DND-41 (cell line): ENCODE data around the gene ERN2.

Experiments
- ATAC-seq: fragments of 200-7000 bp; cut with Tn5 transposase; 3 replicates; pipeline ENCODE4 v1.9.1; 2021; ENCODE audit warnings: low read depth; ENCODE audit not compliant: insufficient read depth
- DNase-seq: peaks from one replicate; pipeline ENCODE4 v3.0.0-alpha.2; 2020
- H2AFZ ChIP-seq: 2 replicates; pipeline ENCODE4 v1.6.0; 2012; ENCODE audit warnings: low read depth, low read length
- H3K27ac ChIP-seq: 2 replicates; pipeline ENCODE4 v1.5.1; 2012; ENCODE audit warnings: low read length, inconsistent platforms
- H3K27me3 ChIP-seq: fragments of 200-600 bp; sonication (generic); 2 replicates; pipeline ENCODE4 v1.6.0; 2012; ENCODE audit warnings: low read length, mild to moderate bottlenecking, inconsistent platforms; ENCODE audit not compliant: insufficient read depth, poor library complexity
- H3K36me3 ChIP-seq: 2 replicates; pipeline ENCODE4 v1.5.1; 2012; ENCODE audit warnings: low read length, inconsistent platforms; ENCODE audit not compliant: insufficient read depth
- H3K4me1 ChIP-seq: 2 replicates; pipeline ENCODE4 v1.5.1; 2012; ENCODE audit warnings: mild to moderate bottlenecking, low read length; ENCODE audit not compliant: insufficient read depth
- H3K4me2 ChIP-seq: 2 replicates; pipeline ENCODE4 v1.6.0; 2012; ENCODE audit warnings: mild to moderate bottlenecking, moderate library complexity, low read length, inconsistent platforms; ENCODE audit not compliant: insufficient read depth
- H3K4me3 ChIP-seq, 2 experiments: fragments of 200-600 bp in 1 of 2; shearing (Covaris generic) in 1 of 2; 2 replicates each; pipeline ENCODE4 v1.5.1; 2012 to 2016; ENCODE audit warnings: inconsistent platforms in 2 of 2, low read length in 2 of 2, mild to moderate bottlenecking in 2 of 2, low read depth in 1 of 2, moderate library complexity in 1 of 2
- H3K79me2 ChIP-seq: 2 replicates; pipeline ENCODE4 v1.6.0; 2012; ENCODE audit warnings: low read length, inconsistent platforms; ENCODE audit not compliant: insufficient read depth
- H3K9ac ChIP-seq: 2 replicates; pipeline ENCODE4 v1.6.0; 2012; ENCODE audit warnings: low read depth, mild to moderate bottlenecking, inconsistent platforms, low read length, moderate library complexity
- H3K9me3 ChIP-seq: 2 replicates; pipeline ENCODE4 v1.5.1; 2012; ENCODE audit warnings: low read length, moderate library complexity, mild to moderate bottlenecking, inconsistent platforms; ENCODE audit not compliant: insufficient read depth, severe bottlenecking
- H4K20me1 ChIP-seq: 2 replicates; pipeline ENCODE4 v1.6.0; 2012; ENCODE audit warnings: low read length; ENCODE audit not compliant: insufficient read depth
- CTCF ChIP-seq: IDR thresholded peaks from 2 replicates; pipeline ENCODE4 v1.5.1; 2012; ENCODE audit warnings: borderline replicate concordance, low read length, moderate library complexity, mild to moderate bottlenecking; ENCODE audit not compliant: poor library complexity, severe bottlenecking; ENCODE audit errors: extremely low read depth
- EZH2 ChIP-seq: IDR thresholded peaks from 3 replicates; pipeline ENCODE4 v1.6.1; 2012; ENCODE audit warnings: borderline replicate concordance, low read depth, mild to moderate bottlenecking, moderate library complexity, low read length, inconsistent platforms; ENCODE audit not compliant: severe bottlenecking

Gene ERN2

GRCh38 chr16:23678430-23679273 lies 34.4 kb downstream of the ERN2 start, which contains the start of gene PLK1:
Gene PLK1 (plus strand): TSS chr16:23678889. CDS start chr16:23678933, 44 bp downstream.
- Histone ChIP-seq H3K4me2 (peak within 1 kb of the TSS; percentile 81), H3K9me3 (no peaks in the 10 kb centered on the region), H3K27me3 (no peaks in the 10 kb centered on the region), H3K4me1 (peaks cover 46% of the 10 kb centered on the region), H2AFZ (peak within 1 kb of the TSS; percentile 91), H3K9ac (peak within 1 kb of the TSS; percentile 90), H3K36me3 (peaks cover 50% of the 10 kb centered on the region), H3K79me2 (peaks cover 53% of the 10 kb centered on the region), H4K20me1 (peaks cover 21% of the 10 kb centered on the region), H3K4me3 (peak within 1 kb of the TSS; percentile 90 to 97), H3K27ac (peak within 1 kb of the TSS; percentile 80)
- DNase-seq (peak; percentile 88), ATAC-seq (peak; percentile 95)
- TF ChIP-seq EZH2 (no peak), CTCF (peak; percentile 49)

GRCh38 chr16:23676924-23677480 lies 36.0 kb downstream of the ERN2 start:
- no peaks in the 10 kb centered on the region for H3K9me3 ChIP-seq
- H3K36me3 ChIP-seq, result peaks cover 42% of the 10 kb centered on the region
- ATAC-seq (no peak), DNase-seq (no peak)
- no peak overlapping the region for H3K4me3 ChIP-seq
- H3K27me3 ChIP-seq, result no peaks in the 10 kb centered on the region
- no peak overlapping the region for H3K27ac ChIP-seq
- no peak overlapping the region for H3K9ac ChIP-seq
- H2AFZ ChIP-seq, result no peak overlapping the region
- H3K4me1 ChIP-seq, result peaks cover 37% of the 10 kb centered on the region
- no peak overlapping the region for H3K4me2 ChIP-seq
- H4K20me1 ChIP-seq, result peaks cover 20% of the 10 kb centered on the region
- TF ChIP-seq CTCF (no peak), EZH2 (no peak)
- H3K79me2 ChIP-seq, result peaks cover 40% of the 10 kb centered on the region

GRCh38 chr16:23673971-23674614 lies 38.9 kb downstream of the ERN2 start:
- Histone ChIP-seq H2AFZ (no peak overlapping the region), H3K4me3 (no peak overlapping the region), H3K4me1 (peaks cover 11% of the 10 kb centered on the region), H3K9ac (no peak overlapping the region), H3K27ac (no peak overlapping the region), H3K79me2 (peaks cover 11% of the 10 kb centered on the region), H4K20me1 (0 out of 2 replicates have a peak, but pooled peaks cover 4% of the 10 kb centered on the region), H3K4me2 (no peak overlapping the region), H3K36me3 (peaks cover 41% of the 10 kb centered on the region), H3K27me3 (no peaks in the 10 kb centered on the region), H3K9me3 (no peaks in the 10 kb centered on the region)
- DNase-seq, result no peak
- TF ChIP-seq CTCF, result no peak
- TF ChIP-seq EZH2, result no peak
- no peak for ATAC-seq
